ENCODE results near the gene CHST15.

The CHST15 gene

GRCh38 chr10:123993534-123994416, 99.6 kb downstream of the CHST15 start:
- no peak for DNase-seq

GRCh38 chr10:123991611-123992570, 101.5 kb downstream of the CHST15 start:
- no peak for DNase-seq

DNA sequence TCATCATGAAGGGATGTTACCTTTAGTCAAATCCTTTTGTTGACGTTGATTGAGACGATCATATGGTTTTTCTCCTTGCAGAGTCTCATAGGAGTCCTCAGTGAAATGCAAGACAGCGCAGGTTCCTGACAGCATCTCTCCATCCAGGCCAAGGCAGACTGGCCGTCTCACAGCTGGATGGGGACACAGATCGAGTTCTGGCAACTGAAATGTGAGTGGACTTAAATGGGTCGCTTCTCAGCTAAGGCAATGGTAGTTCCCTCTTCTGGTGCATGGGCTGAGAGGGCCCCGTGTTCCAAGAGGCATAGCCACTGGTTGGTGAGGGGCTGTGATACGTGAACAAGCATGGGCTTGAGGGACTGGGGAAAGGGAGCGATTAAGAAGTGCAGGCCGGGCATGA, 102.5 kb downstream of the CHST15 start:
- DNase-seq = no peak

- DNase-seq = no peak
Measured at GRCh38 chr10:123988694-123989093, 104.7 kb downstream of the CHST15 start.

DNA sequence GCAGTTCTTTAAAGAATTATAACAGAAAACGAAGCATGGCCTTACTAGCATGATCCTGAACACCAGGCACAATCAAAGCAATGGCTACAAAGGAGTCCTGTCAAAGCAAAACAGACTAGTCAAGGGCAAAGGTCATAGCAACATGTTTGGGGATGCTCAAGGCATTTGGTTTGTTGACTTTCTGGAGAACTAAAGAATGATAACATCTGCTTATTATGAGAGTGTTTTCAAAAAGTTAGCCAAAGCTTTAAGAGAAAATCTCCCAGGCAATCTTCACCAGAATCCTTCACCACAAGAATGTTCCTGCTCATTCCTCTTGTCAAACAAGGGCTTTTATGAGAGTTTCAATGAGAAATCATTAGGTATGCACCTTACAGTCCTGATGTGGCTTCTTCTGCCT, 106.7 kb downstream of the CHST15 start:
- no peak for DNase-seq

- DNase-seq = peak; percentile 10
Measured at GRCh38 chr10:123974406-123974805, 119.0 kb downstream of the CHST15 start.

DNA sequence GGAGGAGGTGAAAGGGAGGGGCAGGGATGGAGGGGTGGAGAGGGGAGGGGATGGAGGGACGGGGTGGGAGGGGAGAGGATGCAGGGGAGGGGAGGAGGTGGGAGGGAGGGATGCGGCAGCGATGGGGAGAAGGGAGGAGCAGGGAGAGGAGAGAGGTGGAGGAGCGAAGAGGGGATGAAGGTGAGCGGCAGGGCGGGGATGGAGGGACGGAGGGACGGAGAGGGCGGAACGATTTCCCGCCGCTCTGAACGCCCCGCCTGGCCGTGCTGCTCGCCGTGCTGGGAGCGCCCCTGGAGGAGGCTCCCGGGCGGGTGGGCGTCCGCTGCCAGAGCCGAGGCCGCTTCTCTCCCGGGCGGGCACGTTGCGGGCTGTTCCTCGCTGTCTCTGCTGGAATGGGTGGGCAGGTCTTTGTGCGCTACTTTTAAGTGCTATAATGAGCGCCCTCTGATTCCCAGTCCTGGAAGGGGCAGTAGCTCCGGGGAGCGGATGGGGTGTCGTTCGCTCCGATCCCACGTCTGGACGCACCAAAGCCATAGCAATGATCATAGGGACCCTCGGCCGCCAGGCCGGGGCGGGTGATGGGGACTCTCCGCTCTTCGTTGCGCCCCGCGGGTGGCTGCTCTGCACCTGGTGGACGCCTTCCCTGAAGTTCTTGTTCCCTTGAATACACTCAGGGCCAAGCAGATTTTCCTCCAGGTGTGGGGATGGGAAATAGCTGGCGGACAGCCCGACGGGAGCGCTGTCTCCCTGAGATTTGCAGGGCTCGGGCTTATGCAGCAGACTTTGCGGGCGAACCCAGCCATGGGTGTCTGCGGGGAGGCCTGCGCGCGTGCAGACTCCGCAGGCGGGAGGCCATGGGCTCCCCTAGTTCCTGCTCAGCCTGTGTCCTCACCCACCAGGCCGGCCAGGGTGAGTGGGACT, 120.7 kb downstream of the CHST15 start:
- no peak for DNase-seq

DNA sequence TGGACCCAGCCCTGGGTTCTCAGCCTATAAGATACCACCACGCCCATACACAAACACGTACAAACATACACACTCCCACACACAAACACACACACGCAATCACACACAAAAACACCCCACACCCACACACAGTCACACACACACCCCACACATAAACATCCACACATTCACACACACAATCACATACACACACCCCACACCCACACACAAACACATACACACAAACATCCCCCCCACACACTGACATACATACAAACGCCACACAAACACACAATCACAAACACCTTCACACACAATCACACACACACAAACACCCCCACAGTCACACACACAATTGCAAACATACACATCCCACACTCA, 122.5 kb downstream of the CHST15 start:
- no peak for DNase-seq

GRCh38 chr10:123970207-123970926, 123.0 kb downstream of the CHST15 start:
- no peak for DNase-seq

GRCh38 chr10:123967626-123968243, 125.7 kb downstream of the CHST15 start:
- DNase-seq = peak; percentile 3

- DNase-seq = no peak
Measured at GRCh38 chr10:123966896-123967231, 126.5 kb downstream of the CHST15 start.

- DNase-seq = no peak
Measured at GRCh38 chr10:123965973-123966895, 127.2 kb downstream of the CHST15 start.

- DNase-seq = no peak
Measured at GRCh38 chr10:123964953-123965352, 128.4 kb downstream of the CHST15 start.

DNA sequence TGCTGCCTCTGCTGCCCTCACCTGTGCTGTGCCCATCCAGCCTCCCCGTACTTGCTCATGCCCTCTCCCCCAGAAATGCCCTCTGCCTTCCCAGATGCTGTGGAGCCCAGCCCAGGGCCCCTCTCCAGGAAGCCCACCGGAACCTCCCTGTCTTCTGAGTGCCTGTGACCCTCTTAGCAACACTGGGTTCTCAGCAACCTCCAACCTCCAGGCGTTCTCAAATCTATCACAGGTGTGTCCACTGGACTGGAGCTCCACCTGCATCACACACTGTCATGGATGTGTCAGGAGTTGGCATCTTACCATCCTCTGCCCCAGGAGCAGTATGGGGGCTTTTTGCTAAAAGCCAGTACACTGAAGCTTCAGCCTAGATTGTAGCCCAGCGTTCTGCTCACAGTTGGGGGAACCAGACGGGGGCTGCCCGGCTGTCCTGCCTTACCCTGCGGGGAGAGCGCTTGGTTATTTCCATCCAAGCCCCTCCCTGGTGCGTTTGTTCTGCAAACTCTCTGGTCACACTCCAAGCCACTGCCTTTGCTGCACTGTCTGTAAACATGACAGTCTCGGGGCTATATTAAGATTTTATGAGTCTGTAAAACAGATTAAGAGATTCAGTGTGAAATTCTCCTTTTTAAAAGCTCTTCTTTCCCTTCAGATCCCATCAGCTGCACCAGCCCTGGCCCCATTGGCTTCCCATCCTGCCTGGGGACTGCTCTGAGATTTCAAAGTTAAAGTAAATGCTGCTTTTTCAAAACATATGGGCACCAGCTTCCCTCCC, 130.5 kb downstream of the CHST15 start:
- DNase-seq = no peak

- DNase-seq = no peak
Measured at GRCh38 chr10:123958241-123958640, 135.2 kb downstream of the CHST15 start.

All from HCEC 1CT (cell line).